Activated CD8-positive, alpha-beta memory T cell treated with anti-CD3 and anti-CD28 coated beads for 24 hours (primary cell): Measurements from ENCODE around the gene FANCI.

Experiments
- DNase-seq: peaks from one replicate; pipeline ENCODE4 v3.0.0-alpha.2; 2020

The FANCI gene

DNA sequence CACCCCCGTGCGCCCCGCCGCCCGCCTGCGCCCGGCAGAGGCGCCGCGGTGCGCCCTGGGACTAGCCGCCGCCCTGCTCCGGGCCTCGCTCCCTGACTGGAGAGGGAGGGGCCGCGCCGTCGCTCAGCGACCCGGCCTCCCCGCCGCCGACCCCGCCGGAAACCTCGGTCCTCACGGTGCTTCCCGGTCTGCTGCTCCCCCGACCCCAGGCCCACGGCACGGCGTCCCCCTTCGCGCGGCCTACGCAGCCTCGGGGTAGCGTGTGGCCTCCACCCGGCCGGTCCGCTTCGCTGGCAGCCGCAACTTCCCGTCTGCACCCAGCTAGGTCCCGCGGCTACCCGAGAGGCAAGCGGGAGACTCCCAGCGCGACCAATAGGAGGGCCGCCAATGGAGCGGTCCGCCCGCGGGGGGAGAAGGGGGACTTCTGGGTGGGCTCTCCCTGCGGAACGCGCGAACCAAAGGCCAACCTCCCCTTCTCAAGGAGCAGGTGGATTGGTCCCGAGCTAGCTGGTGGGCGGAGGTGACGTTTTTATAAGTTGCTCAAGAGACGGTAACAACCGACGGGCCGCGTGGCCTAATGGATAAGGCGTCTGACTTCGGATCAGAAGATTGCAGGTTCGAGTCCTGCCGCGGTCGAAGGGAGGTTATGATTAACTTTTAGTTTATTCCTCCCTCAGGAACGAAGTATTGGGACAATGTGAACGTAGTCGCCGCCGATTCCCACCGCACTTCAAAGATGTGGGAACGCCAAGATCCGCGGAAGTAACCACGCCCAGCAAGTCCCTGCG, 90.9 kb downstream of the FANCI start, which contains the start of gene POLG:
Gene POLG, minus strand, starts transcription at position 315 of the 788 bp plus-strand sequence. CDS start 1,070 bp downstream, outside the sequence.
- DNase-seq = peak; percentile 100

DNA sequence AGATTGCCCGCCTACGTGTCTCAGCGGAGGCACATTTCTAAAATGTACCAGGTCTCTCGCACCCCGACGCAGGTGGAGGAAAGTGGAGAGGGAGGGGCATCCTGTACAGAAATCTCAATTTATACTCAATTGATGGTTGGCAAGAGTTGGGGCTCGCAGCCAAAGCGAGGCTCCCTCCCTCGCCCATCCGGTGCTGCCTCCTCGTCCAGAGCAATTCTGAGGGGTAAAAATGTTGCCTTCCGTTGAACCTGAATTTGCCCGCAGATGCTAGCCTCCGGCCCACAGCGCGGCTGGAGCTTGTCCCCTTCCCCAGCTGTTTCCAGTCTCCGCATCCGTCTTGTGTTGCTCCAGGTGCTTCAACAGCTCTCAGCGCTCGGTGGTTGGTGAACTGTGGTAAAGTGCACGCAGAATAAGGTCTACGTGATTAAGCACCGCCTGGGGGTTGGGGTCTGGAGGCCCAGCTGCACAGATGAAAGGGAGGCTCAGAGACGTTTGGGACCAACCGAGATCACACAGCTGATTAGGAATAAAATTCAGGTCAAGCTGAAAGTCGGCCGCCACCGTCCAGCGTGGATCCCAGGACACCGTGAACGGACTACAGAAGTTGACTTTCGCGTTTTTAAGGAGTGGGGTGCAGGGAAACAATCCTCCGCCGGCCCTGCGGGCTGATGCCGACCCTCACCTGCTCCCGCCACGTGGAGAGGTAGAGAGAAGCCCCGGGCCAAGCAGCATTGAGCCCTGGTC, 91.7 kb downstream of the FANCI start:
- no peak for DNase-seq

DNA sequence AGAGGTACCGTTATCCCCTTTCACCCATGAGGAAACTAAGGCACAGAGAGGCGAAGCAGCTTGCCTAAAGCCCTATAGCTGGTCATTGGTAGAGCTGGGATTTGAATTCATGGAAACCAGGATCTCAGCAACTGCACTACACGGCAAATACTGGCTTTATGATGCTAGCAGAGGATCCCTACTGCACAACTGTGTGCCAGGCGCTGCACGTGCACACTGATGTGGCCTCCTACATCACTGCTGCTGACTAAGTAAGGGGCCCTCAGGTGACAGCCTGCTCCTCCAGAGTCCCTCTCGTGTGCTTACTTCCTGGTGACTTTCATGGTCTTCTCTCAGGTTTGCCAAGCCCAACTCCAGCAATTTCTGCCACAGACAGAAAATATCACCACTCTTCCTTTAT, 94.3 kb downstream of the FANCI start:
- no peak for DNase-seq

DNA sequence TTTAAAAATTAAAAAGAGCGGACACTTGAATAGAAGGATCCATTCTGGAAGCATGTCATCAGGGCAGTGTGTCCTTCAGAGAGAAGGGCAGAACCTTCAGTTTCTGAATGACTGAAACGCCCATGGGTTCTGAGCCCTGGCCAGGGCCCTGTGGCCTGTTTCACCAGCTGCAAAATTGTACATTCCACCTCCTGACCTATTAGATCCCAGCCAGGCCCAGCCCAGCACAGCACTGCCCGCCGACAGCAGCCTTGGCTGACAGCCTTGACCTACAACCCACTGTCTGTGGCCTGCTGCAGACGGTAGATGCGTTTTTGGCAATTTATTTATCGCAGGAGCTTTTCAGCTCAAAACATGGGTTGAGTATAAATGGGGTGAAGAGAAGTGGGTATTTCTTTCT, 96.8 kb downstream of the FANCI start:
- DNase-seq = no peak

DNA sequence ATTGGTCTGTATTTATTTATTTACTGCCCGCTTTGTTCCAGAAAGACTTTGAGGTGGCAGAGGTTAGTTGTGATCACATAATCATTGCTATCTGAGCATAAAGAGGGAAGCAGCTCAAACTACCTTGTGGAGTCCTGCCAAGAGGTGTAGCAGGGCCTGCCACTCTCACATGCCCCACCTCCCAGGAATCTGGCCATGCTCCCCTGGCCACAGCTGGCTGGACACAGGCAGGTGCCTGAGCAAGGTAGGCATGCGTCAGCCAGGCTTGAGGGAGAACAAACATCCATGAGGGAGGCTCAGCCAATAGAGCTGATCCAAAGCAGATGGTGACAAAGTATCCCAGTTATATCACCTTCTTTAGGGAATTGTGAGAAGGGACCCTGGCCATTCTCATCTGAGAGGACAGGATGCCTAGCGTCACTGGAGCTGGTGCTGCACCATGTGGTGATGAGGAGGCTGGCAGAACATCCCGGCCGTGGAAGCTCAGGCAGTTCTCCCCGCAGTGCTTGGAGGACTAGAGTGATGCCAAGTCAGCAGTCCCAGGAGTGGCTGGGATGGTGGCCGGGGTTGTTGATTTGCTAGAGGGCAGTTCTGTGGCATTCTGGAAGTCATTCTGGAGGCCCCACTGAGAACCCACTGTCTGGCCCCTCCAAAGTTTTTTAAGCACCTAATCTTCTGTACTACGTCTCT, 97.7 kb downstream of the FANCI start:
- no peak for DNase-seq

DNA sequence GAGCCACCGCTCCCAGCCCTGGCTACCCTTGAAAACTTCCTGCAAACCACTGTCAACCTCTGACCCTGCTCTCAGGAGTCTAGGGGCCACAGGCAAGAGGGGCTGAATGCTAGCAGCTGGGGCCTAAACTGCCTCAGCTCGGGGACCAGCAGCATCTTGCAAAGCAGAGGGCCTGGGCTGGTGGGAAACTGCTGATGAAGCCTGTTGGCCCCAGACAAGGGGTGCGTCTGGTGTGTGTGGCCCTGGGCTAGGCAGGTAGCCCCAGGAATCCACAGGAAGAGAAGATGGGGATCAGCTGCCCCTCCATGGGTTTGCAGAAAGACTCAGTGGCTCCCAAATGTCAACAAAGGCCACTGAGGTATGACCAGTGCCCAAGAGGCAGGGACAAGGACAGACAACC, 99.1 kb downstream of the FANCI start:
- DNase-seq = no peak

DNA sequence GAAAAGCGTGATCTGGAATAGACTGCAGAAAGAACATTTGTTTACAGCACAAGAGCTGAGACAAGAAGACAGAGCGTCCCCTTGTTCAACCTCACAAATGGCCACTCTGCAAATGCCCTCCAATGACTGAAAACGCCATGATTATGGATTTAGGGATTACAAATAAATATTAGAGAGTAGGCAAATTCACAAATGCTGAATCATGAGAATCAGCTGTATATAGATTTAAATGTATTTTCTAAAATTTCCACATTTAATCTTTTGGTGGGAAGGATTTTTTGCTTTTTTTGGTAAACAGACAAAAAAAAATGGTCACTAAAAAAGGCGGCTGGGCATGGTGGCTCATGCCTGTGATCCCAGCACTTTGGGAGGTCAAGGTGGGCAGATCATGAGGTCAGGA, 101.5 kb downstream of the FANCI start:
- no peak for DNase-seq

DNA sequence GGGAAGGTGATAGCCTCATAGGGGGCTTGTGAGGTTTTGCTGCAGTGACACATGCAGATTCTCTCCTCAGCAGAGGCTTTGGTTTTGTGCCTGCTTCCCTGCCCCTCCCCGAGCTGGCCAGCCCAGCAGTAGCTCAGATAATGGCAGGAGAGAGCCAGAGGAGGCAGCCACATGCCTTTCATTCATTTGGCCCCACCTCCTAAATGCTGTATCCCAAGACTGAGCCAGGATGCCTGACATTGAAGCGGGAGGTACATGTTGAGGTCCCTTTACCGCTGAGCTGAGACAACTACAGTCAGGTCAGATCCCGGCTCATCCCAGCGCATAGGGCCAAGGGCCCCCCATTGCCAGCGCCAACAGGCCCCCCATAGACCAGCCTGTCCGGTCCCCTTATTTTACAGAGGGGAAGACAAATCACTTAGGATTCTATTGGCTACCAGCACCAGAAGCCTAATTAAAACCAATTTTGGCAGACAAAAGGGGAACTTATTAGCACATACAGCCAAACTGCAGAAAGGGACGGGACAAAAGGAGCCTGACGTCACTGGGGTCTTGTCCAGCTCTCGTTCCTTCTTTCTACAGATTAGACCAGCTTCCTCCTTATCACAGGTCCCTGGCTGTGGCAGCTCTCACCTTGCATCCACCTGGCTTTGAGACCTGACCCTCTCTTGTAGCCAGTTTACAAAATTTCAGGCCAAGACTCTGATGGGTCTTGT, 102.9 kb downstream of the FANCI start:
- no peak for DNase-seq

DNA sequence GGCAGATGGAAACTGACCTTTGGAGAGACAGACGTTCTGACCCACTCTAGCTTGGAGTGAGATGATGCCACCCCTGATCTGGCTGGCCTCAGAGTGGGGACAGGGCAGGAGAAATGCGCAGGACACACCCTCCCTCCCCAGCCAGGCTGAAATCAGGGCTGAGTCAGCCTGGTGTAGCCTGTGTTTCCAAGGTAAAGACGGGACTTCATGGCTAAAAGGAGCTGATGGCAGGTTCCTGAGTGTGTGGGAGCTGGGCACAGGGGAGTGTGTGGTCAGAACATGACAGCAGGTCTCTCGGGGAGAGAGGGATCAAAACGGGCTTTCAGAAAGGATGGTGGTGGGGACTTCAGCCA, 105.4 kb downstream of the FANCI start:
- DNase-seq = no peak

DNA sequence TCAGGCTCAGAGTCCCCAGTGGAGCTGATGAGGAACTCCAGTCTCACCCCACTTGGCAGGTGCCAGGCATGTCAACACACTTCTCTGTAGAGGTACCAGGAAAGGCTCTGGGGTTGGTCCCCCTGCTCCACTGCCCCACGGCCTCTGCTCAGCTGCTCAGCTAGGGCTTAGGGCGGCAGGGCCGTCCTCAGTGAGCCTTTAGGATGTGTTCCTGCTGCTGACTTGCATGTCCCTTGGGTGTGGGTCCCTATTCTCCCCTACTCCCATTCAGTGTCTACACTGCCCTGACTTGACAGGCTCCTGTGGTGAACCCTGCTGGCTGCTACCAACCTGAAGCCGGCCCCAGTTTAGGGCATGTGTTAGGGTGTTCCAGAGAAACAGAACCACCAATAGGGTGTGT, 108.7 kb downstream of the FANCI start:
- DNase-seq = no peak

DNA sequence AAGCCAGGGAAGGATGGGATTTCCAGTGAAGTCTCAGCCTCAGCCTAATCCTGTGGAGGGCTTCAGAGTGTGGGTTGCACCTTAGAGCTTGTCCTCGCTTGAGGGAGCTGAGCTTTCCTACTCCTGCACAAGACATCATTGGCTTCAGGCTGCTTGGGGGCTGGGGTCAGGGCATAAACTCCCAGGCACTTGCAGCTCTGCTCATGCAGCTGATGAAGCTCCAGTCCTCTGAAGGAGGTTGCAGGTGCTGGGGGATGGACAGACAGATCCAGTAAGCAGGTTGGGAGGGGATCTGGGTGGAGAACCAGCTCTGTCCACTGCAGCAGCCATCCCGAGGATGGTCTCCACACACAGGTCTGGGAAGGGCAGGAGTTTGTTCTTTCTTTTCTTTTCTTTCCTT, 110.2 kb downstream of the FANCI start:
- no peak for DNase-seq

DNA sequence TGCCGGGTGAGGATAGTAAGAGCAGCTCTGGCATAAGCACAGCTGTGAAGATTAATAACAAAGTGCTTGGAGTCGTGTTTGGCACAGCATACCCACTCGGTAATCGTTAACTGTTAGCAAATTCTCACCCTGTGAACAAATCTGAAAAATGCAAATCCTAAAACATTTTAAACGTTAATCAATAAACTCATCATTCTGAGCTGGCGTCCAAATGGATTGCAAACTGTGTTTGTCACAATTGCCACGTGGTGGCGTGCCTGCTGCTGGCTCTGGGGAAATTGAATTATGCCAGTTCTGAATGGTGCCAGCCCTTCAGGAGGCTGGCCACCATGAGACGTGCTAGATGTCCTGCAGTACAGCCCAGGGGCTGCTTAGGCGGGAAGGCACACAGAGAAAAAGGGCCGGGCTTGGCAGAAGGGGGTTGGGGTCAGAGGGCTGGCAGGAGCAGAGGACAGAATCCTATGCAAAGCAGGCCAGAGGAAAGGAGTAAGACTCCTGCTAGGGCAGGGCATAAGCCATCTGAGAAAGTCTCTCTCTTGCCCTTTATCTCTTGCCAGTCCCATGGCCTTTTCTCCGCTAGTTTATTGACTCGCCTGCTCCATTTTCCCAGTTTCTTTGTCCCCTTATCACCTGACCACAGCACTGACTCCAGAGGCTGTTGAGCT, 113.0 kb downstream of the FANCI start:
- DNase-seq = no peak

DNA sequence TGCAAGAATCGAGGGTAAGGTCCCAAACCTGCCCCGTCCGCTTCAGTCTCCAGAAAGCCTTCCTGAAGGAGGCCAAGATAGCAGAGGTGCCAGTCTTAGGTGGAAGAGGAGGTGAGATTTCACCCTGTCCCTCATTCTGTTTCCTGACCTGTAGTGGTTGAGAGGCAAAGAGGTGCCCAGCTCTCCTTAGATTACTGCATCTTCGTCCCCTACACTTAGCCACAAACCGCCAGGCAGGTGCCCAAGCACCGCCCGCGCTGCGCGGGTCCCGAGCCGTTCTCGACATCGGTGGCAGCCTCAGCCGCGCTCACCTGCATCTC, 114.6 kb downstream of the FANCI start:
- DNase-seq = no peak

DNA sequence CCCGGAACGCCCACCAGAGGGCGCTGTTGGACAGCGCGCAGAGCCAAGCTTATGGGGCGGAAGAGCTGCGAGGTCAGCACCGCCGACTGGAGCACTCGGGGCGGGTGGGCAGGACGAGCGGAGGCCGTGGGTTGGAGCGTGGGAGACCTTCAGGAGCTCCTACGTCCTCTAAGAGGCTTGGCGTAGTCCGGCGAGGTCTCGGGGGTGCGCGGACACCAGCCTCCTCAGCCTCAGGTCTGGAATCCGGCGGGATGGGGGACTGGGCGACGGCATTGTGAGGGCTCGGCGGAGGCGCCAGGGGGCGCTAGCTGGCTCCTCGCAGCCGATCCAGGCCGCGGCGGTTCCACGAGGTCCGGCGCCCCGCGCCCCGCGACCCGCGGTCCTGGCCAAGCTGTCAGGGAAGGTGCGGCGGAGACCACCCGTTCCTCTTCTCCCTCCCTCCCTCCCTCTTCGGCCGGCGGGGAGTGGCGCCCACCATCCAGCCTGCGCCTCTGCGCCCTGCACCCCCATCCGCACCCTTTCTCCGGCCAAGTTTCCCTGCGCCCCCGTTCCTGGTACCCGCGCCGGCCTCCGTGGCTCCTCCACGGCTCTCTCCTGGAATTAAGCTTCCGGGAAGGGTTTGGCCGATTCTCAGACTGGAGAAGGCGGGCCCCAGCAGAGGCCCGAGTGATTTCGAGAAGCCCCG, 115.1 kb downstream of the FANCI start:
- peak; percentile 95 for DNase-seq

DNA sequence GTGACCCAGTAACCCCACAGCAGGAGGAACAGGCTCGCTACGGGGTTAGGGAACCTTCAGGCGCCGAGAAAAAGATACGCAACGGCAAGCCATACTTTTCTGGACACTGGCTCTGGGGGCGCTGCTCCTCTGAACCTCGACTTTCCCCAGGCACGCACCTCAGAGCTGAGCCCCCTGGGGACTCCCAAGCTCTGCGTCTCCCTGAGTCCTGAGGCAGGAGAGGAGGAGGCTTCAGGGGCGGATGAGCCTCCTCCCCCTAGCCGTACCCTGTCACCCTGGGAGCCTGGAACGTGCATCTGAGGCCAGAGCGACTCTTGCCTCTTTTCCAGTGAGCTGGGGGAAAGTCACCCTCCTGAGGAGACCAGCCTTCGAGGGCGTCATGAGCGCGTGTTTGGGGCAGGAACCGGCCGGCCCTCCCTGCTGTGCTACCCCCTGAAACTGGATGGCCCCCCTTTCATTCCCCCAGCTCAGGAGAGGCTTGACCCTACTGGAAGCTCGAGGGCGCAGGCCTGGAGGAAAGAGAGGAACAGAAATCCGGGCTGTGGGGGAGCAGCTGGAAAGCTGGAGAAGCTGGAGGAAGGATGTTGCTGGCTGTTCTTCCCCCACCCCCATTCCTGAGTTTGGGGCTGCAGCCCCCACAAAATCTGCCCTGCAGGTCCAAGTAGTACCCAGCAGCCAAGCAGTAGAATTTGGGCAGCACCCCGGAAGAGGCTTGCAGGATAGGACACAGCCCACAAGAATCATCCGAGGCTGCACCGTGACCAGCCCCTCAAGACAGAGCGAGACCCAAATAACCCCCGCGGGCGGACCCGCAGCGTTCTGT, 115.9 kb downstream of the FANCI start:
- no peak for DNase-seq

DNA sequence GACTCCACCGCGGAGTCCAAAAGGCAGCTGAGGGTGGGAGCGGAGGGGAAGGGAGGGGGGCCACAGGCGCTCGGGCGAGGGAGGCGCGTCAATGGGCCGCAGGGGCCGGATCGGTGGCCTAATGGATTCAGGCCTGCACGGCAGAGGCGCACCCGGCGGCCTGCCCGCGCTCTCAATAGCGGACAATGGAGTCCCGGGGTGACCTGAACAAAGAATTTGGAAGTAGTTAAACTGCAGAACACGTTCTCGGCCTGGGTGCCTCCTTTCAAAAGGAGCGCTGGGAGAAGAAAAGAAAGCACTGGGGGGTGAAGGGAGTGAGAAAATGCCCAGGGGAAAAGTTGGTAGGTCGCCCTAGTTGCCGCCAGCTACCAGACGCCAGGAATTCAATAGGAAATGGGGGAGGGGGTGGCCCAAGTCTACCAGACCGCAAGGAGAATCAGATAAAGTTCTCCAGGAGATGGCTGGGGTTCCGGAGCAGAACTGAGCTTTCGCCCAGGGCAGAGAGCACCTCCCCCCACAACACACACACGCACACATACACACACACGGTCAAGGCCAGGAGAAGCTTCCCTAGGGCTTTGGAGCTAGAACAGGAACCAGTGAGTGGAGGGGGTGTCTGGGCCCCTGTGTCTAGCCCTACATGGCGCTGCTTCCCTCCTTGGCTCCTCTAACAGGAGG, 116.7 kb downstream of the FANCI start:
- no peak for DNase-seq

DNA sequence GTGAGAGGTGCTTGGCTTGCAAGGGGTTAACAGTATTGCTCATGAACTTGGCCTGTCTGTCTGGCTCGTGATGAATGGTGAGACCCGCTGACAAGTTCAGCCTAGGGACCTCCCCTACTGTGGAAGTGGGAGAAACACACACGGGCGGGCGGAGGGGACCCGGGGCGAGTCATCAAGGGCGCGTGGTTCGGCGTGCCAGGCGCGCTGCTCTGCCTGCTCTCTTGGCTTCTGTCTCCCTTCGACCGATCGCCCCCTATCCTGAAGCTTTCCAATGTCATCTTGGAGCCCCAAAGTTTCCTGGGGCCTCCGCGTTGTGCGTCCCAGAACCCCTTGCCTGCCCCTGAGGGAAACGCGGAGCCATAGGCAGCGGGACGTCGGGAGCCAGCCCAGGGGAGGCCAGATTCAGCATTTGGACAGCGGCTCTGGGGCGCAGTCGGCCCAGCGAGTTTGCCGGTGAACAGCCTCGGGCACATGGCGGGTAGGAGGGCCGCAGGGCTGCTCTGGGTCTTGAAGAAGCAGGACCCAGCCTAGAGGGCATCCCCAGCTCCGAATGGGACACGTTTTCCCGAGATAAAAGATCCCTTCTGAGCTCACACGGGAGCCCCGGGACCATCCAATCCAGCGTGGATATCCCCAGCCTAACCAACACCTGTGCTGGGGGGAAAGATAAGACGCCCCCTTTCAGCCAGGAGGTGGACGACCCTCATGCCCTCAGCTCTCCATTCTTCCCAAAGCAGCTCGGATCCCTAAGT, 117.8 kb downstream of the FANCI start:
- peak; percentile 84 for DNase-seq

DNA sequence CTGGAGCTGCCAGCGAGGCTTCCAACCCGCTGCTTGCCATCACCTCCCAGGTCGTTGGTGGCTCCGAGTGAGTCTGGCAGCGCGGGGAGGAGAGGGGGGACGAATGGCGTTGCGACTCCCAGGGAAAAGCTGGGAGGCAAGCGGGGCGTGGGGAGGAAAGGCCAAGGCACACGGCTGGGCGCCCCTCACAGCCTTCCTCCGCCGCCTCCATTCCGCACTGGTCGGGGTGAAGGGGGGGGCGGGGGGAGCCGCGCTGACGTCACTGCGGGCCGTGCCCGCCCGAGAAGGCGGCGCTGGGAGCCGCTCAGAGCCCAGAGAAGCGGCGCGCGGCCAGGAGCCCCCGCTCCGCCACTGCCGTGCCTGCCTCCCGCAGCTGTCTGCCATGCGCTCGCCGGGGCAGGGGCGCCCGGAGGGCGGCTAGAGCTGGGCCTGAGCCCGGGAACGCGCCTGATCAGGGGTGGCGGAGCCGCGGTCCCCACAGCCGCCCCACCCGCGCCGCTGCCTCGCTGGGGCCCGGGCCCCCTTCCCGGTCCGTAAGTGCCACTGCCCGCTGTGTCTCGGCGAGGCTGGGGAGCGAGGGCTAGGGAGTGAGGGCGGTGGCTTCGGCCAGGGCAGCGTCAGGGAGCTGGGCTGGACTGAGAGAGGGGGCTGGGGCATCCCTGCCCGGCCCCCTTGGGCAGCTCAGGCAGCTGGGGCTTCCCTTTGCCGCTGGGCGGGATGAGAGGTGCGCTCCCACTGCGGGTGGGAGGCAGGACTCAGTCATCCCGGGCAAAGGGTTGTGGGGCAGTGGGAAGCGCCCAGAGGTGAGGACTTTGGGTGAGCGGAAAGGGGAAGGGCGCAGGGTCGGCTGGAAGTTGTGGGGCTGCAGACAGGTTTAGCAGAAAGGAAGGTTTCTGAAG, 118.7 kb downstream of the FANCI start:
- DNase-seq = no peak

DNA sequence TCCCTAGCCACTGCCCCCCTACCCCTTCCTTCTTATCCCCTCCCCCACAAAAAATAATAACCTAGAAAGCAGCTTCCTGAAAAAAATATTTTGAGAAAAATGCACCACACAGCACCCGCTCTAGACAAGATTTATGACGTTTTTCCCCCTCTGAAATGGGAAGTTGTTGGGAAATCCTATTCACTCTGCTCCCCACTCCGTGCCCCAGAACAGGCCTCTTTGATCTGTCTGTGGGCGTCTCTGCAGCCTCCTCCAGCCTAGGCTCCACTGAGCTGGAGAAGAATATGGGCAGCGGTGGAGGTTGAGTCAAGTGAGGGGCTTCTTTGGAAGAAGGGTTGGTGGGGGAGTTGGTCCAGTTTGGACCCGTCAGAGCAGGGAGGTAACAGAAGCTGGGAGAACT, 119.4 kb downstream of the FANCI start:
- no peak for DNase-seq
